GM19035 (cell line): ENCODE measurements around the gene MMEL1.

Experiments used
- ATAC-seq: cut with Tn5 transposase; IDR thresholded peaks from one replicate; pipeline ENCODE4 v1.9.1; 2021; ENCODE audit not compliant: unreplicated experiment

The MMEL1 gene

DNA sequence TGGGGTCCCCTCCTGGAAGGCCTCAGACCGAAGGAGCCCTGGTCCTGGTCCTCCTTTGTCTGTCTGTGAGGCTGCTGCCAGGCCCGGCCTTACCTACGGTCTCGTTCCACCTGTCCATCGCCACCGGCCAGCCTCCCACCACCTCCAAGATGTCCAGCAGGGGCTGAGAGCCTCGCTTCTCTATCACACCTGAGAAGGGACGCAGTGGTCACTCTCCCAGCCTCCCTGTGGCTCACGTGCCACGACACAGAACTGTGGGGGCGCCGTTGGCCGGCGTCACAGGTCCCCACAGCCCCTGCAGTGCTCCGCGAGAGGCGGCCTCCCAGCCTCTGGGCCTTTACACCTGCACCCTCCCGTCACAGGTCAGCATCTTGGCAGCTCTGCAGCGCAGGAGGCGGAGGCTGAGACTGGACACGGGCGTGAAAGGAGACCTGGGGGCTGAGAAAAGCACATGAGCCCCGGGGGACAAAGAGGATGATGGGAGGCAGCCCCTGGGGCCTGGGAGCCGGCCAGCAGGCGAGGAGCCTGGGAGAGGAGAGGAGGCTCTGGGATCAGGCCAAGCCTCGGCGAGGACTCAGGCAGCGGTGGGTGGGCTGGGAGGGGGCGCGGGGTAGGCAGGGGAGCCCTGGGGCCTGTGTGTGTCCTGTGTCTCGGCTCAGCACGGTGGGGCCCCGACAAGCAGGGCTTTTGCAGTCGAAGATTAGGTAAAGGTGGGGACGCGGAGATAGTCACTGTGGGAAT is 25.8 kb downstream of the MMEL1 start:
- ATAC-seq = no peak

DNA sequence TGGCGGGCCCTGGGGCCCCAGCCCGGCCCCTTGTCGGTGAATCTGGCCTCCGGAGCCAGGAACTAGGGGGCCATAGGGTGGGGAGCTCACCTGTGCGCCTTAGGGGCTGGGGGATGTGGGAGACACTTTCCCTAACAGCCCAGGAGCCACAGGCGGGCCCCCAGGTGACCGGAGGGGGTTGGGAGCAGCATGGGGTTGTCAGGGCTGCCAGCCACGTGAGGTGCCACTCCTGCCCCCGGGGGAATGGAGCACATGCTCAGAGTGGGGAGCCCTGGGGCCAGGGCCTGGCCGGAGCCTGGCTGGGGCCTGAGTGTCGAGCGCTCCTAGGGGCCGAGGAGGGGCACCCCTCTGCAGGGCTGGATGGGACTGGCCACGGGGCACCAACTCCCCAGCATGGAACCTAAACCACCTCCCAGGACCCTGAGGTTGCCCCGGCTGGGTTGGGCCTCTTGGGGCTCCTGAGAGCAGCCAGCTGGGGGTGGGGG is 26.4 kb downstream of the MMEL1 start:
- ATAC-seq = no peak

DNA sequence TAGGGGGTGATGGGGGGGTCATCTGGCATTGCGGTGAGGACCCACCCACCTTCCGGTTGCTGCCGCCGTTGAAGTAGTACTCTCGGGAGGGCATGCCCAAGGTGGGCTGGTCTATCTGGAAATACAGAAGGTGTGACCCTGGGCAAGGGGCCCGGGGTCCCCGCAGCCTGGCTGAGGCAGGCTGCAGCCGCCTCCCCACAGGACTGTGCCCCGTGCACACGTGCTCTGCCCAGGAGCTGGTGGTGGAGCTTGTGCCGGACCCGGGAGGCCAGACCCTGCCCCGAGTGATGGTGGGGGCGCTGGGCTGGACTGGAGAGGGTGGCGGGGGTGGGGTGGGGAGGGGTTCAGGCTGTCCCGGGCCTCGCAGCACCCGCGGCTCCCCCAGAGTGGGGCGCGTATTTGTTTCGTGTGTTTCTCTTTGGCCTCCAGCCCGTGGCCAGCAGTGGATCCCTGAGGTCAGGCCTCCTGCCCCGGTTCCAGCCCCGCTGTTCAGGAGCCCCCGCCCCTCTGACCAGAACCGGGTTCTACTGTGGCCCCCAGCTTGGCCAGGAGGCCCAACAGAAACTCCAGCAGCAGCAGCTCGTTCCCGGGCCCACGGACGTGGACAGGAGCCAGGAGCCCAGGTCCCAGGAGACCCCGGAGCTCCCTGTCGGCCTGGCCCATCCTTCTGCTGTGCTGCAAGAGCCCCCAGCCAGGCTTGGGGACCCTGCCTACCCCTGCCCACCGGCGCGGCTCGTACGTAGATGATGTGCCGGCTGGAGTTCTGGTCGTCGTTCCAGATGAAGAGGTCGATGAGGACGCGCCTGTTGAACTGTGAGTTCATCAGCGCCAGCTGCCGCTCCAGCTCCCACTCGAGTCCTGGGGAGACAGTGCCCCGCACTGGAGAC is 27.1 kb downstream of the MMEL1 start:
- no peak for ATAC-seq

DNA sequence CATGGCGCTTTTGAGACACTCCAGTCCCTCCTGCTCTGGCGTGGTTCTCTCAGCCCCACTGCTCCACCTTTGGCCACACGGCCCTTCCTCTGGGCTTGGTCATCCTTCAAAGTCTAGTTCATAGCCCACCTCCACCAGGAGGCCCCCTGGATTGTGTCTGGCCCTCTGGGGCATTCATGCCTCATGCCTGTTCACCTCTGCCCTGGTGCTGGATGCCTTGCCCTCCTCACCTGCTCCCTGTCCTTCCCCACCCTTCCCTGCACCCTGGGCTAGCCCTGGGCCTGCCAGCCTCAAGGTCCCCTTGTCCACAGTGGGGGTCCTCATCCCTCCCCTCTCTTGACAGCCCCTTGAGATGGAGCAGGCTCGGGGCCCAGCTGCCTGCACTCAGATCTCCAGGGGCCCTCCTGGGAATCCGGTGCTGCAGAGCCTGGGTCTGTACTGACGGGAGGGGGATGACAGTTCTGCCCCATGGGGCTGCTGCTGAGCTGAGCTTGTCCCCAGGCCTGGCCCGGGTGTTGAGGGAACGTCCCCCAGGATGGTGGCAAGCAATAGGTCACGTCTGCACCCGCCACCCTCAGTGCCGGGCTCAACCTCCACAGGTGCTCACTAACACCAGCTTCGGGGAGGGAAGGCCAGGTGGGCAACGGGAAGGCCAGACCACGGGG is 27.8 kb downstream of the MMEL1 start:
- ATAC-seq = no peak

DNA sequence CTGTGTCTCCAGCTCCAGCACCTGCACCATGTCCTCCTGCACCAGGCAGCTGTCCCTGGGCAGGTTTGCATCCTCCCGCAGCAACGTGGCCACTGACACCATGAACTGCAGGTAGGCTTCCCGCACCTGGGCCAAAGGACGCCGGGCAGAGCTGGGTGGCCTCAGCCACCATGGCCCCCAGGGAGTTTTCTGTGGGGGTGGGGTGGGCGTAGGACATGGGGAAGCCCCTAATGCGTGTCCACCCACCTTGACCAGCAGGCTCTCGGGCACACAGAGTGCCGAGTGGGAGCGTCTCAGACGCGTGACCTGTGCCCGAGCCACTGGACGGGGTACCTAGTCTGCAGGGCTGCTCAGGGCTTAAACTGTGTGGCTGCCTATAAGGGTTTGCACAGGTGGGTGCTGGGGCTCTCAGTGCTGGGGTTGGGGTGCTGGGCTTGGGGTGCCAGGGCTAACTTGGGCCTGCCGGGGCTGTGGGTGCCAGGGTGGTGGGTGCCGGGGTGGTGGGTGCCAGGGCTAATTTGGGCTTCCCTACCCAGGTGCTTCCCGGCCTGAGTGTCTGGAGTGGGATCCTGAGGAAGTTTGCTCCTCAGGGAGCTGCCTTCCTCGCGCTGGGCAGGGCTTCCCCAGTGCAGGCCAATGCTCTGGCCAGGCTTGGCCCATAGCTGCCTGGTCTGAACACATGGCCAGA is 28.5 kb downstream of the MMEL1 start:
- no peak for ATAC-seq

DNA sequence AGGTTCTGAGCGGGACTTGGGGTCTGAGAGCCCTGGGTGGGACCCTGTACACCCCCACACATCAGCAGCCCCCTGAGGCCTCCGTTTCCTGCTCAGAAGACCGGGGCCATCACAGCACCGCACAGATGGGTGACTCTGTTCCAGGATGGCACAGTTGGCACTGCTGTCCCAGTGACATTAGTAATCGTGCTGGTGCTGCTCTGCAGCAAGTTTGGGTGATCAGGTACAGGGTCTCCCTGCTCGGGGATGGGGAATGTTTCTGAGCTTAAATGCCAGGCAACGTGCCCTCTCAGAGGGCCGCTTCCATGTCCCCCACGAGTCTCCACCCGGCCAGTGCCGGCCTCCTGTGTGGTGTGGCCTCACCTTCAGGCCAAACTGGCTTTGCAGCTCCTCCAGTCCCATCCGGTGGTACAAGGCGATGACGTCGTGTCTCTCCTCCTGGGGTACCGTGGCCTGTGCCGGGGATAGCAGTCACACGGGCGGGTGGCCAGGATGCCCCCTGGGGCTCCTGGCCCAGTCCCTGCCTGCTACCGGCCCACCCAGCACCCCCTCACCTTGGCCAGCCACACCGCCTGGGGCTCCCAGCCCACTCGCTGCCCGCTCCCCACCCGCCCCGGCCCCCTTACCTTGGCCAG is 29.2 kb downstream of the MMEL1 start:
- ATAC-seq = no peak

DNA sequence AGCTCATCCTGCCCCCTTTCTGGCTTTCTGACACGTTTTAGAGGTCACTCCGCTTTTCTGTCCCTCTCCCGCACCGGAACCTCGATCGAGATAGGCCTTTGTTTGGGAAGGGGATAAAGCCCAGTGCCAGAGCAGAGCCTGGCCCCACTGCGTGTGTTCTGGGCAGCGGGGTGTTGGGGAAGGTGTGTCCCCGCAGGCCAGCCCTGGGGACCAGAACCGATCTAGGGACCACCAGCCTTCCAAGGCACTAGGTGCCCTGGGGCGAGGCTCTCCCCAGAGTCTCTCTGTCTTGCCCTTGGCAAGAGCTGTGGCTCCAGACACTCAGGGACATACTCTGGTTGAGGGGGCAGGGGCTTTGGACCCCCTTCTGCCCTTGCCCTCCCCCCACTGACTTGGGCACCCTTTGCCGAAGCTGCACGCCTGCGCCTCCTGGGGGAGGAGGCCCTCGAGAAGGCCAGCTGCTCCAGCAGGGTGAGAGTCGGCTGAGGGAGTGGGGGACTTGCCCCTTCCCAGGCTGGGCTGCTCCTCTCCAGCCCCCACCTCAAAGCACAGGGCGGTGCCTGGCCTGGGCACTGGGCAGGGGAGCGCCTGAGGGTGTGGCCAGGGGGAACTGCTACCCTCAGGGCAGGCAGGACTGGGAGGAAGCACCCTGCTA is 29.8 kb downstream of the MMEL1 start:
- ATAC-seq = no peak

DNA sequence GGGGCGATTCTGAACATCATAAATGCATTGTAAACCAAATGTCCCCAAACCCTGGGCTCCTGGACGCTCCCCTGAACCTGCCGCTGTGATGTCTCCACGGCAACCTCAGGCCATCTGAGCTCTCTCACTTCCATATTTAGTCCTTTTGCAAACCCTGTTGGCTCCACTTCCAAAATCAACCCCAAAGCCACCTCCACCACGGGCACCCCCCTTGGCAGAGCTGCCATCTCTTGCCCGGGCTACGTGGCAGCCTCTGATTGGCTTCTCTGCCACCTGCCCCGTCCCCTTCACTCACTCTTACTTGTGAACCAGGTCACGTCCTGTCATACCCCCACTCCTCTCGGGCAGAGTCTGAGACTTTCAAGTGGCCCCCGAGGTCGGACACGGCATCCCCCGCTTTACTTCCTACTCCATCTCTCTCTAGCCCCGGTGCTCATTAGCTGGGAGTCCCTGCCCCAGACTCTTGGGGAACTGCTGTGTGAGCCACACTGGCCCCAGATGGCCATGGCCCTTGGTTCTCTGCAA is 30.4 kb downstream of the MMEL1 start:
- no peak for ATAC-seq

DNA sequence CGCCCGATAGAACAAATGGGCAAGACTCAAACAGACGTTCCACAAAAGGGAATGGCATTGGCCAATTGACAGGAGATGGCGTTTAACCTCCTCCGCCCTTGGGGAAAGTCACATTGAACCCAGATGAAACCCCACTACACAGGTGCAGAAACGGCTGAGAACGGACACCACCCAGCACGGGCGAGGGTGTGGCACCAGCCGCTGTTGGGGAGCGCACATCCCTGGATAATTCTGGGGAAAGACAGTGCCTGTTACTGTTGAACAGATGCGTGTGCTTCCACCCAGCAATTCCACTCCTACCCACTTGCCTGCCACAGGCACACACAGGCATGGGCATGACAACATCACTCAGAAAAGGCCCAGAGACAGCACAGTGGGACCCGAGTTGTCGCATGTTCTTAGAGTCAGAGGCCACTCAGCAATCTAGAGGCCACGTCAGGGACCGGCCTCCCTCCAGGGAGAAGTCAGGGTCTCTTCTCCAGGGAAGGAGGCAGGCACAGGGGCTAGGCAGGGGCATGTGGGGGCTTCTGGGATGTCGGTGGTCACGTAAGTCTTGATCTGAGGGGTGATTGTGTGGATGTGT is 31.0 kb downstream of the MMEL1 start:
- no peak for ATAC-seq

DNA sequence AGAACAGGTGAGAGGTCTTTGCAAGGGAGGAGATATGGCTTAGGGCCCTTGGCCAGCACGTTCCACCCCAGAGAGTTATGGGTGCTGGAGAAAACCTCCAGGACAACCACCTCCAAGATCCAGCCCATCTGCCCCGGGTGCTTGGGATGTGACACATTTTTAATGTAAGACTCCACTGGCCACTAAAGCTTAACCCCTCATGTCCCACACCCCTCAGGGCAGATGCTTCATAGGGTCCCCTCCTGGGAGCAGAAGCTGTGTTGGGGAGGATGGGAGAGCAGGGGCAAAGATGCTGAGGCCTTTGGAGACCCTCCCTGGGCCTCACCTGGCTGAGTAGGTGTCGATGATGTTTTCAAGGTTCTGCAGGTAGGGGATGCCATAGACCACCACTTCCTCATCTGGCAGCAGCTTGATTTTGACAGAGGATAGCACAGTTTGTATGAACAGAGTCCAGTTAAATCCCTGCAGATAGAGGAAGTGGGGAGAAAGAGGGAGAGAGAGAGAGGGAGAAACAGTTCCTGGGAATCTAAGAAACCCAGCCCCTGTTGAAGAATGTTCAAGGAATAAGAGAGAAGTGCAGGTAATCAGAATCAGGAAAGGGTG is 34.4 kb downstream of the MMEL1 start:
- ATAC-seq = no peak

DNA sequence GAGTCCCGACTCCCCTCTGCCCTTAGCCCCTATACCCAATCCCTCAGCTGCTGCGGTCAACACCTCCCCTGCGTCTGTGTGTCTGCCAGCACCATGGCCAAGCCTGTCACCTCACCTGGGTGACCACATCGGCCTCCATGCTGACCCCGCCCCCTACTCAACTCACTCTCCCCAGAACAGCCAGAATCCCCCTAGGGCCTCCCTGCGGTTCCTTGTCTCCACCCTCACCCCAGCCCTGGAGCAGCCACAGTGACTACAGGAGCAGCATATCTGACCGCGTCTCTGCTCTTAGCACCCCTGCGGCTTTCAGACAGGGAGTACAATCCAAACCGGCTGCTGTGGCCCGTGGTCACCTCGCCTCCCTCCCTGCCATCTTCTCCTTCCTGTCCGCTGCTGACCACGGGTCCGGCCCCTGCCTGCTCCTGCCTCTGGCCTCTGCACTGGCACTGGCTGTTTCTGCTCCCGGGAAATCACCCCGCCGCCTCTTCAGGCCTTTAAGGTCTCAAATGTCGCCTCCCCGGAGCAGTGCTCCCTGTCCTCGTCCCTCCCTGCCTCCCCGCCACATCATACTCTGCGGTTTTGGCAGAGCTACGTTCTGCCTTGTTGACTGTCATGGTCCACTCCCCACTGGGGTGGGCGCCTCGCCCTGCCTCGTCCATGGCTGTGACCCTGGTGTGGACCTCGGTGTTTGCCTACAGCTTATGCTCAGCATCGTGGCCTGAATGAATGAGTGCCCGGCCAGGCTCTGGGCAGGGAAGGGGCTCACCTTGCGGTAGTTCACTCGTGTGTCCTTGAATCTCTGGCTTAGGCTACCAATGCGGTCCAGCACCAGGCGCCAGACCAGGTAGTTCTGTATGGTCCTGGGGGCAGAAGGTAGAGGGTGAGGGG is 35.1 kb downstream of the MMEL1 start:
- ATAC-seq = no peak

DNA sequence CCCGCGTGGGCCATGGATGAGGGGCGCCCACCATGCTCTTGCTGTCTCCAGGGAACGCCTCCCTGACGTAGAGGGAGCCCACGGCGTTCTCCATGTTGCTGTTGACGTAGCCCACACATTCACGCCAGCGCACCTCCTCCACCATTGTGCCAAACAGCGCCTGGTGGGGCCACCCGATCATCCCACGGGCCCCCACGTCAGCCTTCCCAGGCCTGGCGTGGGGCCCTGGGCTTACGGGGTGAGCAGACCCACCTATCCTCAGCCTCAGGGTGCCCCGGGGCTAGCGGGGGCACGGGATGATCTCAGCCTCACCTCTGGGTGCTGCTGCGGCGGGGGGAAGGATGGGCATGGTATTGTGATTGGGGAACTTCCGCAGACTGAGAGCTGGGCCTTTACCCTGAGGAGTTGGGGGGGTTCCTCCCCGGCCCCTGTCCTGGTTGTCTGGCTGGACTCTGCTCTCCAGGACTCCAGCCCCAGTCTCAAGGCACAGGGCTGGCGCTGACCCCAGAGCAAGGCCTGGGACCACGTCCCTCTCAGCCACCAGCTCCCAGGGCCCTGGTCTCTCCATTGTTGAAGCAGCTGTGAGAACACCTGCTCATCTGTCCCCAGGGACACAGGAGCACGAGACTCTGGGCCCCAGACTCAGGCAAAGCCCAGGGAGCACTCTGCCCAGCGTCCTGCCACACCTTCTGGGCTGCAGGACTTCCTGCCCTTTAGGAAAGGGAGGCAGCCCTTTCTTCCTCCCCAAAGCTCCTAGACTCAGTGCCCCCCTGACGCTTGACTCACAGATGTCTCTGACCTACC is 36.1 kb downstream of the MMEL1 start:
- no peak for ATAC-seq

DNA sequence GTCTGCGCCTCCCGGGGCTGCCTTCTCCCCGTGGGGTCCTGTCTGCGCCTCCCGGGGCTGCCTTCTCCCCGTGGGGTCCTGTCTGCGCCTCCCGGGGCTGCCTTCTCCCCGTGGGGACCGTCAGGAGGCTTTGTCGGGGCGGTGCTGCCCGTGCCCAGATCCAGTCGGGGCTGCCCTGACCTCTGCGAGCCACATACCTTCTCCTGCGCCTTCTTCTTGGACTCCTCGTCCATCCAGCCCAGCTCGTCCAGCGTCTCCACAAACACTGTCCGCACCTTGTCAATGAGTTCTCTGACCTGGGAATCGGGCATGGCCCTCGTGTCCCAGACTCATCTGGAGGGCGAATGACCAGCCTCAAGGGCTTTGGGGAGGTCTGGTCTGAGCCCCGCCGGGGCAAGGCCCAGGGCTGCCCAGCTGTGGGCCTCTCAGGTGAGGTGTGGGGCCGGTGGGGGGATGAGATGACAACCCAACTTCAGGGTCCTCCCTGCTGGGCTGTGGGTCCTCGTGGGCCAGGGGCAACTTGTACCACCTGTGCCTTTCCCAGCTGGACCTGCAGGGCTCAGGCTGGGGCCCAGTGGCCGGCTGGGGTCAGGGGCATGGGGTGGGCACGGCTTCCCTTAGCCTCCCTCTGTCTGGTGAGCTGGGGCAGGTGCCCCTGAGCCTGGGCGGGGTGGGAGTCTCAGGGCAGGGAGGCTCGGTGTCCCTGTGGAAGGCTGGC is 36.8 kb downstream of the MMEL1 start:
- ATAC-seq = no peak

DNA sequence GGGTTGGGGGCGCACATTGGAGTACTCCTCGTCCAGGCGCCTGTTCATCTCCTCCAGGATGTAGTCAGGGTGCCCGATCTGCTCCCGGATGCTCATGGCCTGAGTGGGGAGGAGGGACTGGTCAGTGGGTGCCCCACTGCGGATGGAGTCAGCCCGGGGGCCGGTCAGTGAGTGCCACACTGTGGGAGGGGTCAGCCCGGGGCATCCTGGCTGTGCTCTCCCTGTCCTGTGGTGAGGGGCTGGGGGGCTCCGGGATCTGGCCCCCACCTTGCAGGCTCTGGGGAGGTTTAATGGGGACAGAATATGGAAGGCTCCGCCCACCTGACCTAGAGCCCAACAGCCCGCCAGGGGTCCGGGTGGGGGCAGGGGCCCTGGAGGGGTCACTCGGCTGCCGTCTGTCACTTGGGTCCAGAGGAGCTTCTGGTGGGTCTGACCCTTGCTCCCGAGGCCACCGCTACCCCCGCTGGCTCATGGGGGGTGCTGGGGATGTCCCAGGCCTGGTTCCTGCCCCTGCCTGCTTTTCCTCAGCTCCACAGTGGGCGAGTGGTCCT is 37.5 kb downstream of the MMEL1 start:
- ATAC-seq = no peak

DNA sequence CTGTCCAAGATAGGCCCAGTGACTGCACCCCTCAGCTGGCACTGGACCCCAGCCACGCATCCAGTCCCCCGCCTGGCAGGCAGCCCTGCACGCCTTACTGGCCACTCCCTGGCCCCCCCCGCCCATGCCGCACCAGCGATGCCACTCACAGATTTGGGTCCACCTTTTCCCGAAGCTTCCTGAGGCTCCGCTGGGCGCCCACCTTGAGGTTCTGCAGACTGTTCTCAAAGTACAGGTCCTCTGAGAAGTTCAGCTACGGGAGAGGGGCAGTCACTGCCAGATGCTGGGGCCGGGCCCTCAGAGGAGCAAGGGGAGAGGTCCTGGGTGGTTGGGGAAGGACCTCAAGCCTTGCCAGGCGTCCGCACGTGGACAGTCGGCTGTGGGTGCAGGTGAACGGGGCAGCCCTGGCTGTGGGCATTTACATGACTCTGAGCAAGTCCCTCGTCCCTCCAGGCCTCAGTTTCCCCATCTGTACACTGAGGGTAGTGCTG is 38.1 kb downstream of the MMEL1 start:
- no peak for ATAC-seq

DNA sequence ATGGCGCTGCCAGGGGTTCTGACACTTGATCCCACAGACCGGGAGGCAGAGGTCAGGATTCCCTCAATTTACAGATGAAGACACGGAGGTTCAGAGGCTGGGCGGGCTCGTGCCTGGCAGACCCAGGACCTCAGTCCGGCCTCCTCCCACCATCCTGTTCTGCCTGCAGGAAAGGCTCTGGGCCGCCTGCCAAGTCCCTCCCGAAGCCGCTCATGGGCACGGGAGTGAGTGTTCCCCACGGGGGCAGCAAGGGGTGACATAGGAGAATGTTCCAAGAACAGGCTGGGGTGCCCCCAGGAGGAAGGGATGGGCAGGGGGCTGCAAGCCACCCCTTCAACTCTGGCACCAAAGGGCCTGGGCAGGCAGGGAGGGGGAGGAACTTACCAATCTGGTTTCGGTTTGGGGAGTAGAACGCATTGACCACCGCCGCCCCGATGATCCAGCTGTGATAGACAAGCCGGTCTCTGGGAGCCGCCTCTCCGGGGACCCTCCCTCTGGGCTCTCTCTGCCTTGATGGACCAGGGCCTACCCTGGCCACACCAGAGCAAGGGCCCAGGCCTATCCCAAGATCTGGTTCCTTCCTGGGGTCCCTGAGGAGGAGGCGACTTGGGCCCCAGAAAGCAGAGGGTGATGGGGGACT is 38.7 kb downstream of the MMEL1 start:
- ATAC-seq = no peak
